Prostate gland (tissue), 2 donors: ENCODE data around the gene MPZL3.

Experiments
- POLR2A ChIP-seq: fragments of 450-650 bp; IDR thresholded peaks from one replicate; pipeline ENCODE4 v1.6.1; 2016; ENCODE audit warnings: antibody characterized with exemption, mild to moderate bottlenecking
- TF ChIP-seq, protein P1 (sequence below), 4 experiments: fragments of 200-600 bp in 2 of 4; fragments of 450-650 bp in 2 of 4; sonication (generic) in 2 of 4; IDR thresholded peaks; 1 replicate in 3 of 4; 2 replicates in 1 of 4; pipeline ENCODE4 v1.5.1; 2016 to 2019; ENCODE audit warnings: antibody characterized with exemption in 4 of 4, mild to moderate bottlenecking in 2 of 4, moderate library complexity in 2 of 4

DNA sequence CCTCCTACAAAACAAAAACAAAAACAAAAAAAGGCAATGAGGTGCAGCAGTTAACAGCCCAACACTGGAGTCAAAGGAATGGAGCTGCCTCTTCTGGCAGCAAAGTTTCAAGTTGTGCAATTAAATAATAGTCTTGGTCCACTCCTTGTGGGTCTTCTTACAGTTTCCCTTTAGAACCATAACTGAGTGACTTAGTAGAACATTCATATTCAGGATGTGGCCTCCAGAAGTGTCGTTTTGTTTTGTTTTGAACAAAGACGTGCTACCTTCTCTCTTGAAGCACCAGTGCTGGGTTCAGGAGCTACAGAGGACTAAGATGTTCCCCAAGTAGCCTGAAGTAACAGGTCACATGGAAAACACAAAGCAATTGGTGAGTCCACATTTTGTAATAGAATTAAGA is 25.4 kb downstream of the MPZL3 start:
- TF ChIP-seq, protein P1, sequence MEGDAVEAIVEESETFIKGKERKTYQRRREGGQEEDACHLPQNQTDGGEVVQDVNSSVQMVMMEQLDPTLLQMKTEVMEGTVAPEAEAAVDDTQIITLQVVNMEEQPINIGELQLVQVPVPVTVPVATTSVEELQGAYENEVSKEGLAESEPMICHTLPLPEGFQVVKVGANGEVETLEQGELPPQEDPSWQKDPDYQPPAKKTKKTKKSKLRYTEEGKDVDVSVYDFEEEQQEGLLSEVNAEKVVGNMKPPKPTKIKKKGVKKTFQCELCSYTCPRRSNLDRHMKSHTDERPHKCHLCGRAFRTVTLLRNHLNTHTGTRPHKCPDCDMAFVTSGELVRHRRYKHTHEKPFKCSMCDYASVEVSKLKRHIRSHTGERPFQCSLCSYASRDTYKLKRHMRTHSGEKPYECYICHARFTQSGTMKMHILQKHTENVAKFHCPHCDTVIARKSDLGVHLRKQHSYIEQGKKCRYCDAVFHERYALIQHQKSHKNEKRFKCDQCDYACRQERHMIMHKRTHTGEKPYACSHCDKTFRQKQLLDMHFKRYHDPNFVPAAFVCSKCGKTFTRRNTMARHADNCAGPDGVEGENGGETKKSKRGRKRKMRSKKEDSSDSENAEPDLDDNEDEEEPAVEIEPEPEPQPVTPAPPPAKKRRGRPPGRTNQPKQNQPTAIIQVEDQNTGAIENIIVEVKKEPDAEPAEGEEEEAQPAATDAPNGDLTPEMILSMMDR (IDR thresholded peaks at IDR 0.05): no peak
- TF ChIP-seq POLR2A: no peak
